ENCODE results near the gene EYS.

EYS gene

DNA sequence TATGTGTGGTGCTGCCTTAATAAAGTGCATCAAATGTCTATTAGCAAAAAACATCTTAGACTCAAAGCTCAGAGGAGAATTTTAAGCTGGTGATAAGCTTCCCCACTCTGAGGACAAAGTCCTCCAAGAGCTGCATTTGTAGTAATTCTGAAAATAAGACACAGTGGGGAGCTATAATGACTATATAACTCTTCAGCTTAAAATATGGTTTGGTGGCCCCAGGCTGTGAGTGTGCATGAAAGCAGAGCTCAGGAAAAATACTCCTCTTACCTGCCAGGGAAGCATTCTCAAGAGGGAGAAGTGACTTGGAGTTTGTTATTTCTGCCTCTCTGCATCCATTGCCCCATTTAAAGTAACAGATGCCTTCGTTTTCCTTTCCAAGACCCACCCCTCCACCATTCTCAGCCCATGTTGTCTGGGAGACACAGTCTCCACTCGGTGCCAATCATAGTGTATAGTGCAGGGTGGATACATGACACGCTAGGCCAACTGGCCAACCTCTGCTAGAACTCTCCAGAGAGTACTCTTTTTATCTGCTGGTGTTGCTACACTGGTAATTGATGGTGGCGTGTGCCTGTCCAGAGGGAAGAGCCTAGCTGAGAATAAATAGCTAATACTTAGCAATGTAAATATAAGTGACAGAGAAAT, 1842.2 kb downstream of the EYS start:
- H3K4me3 ChIP-seq (ENCODE audit: low read depth, low read length), result no peak overlapping the region
- no peak for DNase-seq (ENCODE audit: low read depth)
- TF ChIP-seq, protein P1, sequence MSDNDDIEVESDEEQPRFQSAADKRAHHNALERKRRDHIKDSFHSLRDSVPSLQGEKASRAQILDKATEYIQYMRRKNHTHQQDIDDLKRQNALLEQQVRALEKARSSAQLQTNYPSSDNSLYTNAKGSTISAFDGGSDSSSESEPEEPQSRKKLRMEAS (IDR thresholded peaks at IDR 0.05; ENCODE audit: low read depth, low read length), result no peak
- no peak for TF ChIP-seq MYC (IDR thresholded peaks at IDR 0.05; ENCODE audit: low read depth, low read length)
- TF ChIP-seq CTCF (IDR thresholded peaks at IDR 0.05; ENCODE audit: low read depth, low read length), result no peak
- TF ChIP-seq POLR2A (IDR thresholded peaks at IDR 0.05; ENCODE audit: extremely low read depth, insufficient read length), result no peak

DNA sequence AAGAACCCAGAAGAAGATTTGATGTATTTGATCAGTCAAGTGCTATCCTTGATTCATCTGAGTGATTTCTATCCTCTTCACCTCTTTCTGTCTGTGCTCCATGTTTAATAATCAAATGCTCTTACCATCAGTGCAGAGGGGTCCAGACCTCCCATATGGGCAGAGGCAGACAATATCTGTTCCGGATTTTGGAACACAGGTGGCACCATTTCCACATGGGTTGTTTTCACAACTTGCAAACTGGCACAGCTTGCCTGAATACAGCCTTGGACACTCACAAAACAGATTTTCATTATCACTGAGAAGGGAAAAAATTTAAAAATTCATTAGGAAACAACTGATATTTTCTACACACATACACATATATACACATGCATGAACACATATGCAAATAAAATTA, 1843.0 kb downstream of the EYS start:
- TF ChIP-seq CTCF (IDR thresholded peaks at IDR 0.05; ENCODE audit: low read depth, low read length), result no peak
- TF ChIP-seq, protein P1 (IDR thresholded peaks at IDR 0.05; ENCODE audit: low read depth, low read length), result no peak
- TF ChIP-seq MYC (IDR thresholded peaks at IDR 0.05; ENCODE audit: low read depth, low read length), result no peak
- no peak for TF ChIP-seq POLR2A (IDR thresholded peaks at IDR 0.05; ENCODE audit: extremely low read depth, insufficient read length)
- H3K4me3 ChIP-seq (ENCODE audit: low read depth, low read length), result no peak overlapping the region
- DNase-seq (ENCODE audit: low read depth), result no peak

GRCh38 chr6:63862486-63863198, 1844.4 kb downstream of the EYS start:
- no peak overlapping the region for H3K4me3 ChIP-seq (ENCODE audit: low read depth, low read length)
- TF ChIP-seq MYC (IDR thresholded peaks at IDR 0.05; ENCODE audit: low read depth, low read length) (no peak), POLR2A (IDR thresholded peaks at IDR 0.05; ENCODE audit: extremely low read depth, insufficient read length) (no peak), CTCF (IDR thresholded peaks at IDR 0.05; ENCODE audit: low read depth, low read length) (no peak)
- TF ChIP-seq, protein P1 (IDR thresholded peaks at IDR 0.05; ENCODE audit: low read depth, low read length), result no peak
- DNase-seq (ENCODE audit: low read depth), result no peak

DNA sequence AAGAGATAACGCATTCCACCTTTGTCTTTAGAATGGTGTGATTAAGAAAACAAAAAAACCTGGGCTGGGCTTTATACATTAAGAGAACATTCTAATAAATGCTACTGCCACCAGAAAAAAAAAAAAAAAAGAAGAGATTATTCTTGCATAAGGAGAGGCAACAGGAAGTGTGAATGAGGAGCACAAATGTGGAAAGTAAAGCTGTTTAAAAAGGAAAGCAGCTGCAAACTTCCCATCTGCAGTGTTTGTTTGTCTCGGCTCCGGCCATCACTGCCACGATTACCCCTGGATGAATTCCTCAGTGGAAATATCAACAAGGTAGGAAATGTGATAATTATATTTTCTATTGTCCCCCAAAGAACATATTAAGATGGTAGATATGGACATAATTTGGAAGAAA, 1847.5 kb downstream of the EYS start:
- DNase-seq (ENCODE audit: low read depth), result no peak
- H3K4me3 ChIP-seq (ENCODE audit: low read depth, low read length), result no peak overlapping the region
- no peak for TF ChIP-seq POLR2A (IDR thresholded peaks at IDR 0.05; ENCODE audit: extremely low read depth, insufficient read length)

GRCh38 chr6:63858691-63859090, 1848.3 kb downstream of the EYS start:
- DNase-seq (ENCODE audit: low read depth), result no peak

More at GRCh38 chr6:63858691-63859090, 1848.3 kb downstream of the EYS start:
- no peak overlapping the region for H3K4me3 ChIP-seq (ENCODE audit: low read depth, low read length)
- TF ChIP-seq, protein P1 (IDR thresholded peaks at IDR 0.05; ENCODE audit: low read depth, low read length), result no peak
- TF ChIP-seq POLR2A (IDR thresholded peaks at IDR 0.05; ENCODE audit: extremely low read depth, insufficient read length), result no peak
- no peak for TF ChIP-seq MYC (IDR thresholded peaks at IDR 0.05; ENCODE audit: low read depth, low read length)
- no peak for TF ChIP-seq CTCF (IDR thresholded peaks at IDR 0.05; ENCODE audit: low read depth, low read length)
